WTC11 (cell line): ENCODE results near the gene ZCCHC14.

Source experiments
- MAX ChIP-seq: sonication (generic); formaldehyde crosslinking; IDR thresholded peaks from 2 replicates; pipeline ENCODE4 v1.8.0; 2022; ENCODE audit warnings: mild to moderate bottlenecking, missing genetic modification reagents
- SMAD4 ChIP-seq: sonication (generic); formaldehyde crosslinking; IDR thresholded peaks from 2 replicates; pipeline ENCODE4 v1.8.0; 2022; ENCODE audit warnings: mild to moderate bottlenecking, missing genetic modification reagents
- ZNF396 ChIP-seq: fragments of 250-450 bp; sonication (Bioruptor Pico); IDR thresholded peaks from 2 replicates; pipeline ENCODE4 v1.8.0; 2021; ENCODE audit warnings: mild to moderate bottlenecking, moderate library complexity, borderline replicate concordance

- no peak for TF ChIP-seq MAX (CRISPR knock-in tag)
- TF ChIP-seq SMAD4 (CRISPR knock-in tag): no peak
- TF ChIP-seq ZNF396: no peak
Observed at GRCh38 chr16:87391324-87391949, 101.4 kb downstream of the ZCCHC14 start.
